Stimulated activated CD8-positive, alpha-beta memory T cell treated with anti-CD3 and anti-CD28 coated beads, Interleukin-4, amount 100 ng/mL, for 4 hours (primary cell): ENCODE results near the gene ADAMTS14.
A peak's percentile ranks its signal among the peaks of the same experiment; 100 is the strongest.
"Not testable (repeated sequence)": the region's sequence is repeated elsewhere in the genome, so short reads cannot be mapped to it uniquely, and the experiment has no call there.

ENCODE experiments used
- DNase-seq, 2 donors: peaks; one replicate each; pipeline ENCODE4 v3.0.0-alpha.2; 2020; ENCODE audit warnings: low read depth in 2 of 2, low spot score in 1 of 2

The ADAMTS14 gene

DNA sequence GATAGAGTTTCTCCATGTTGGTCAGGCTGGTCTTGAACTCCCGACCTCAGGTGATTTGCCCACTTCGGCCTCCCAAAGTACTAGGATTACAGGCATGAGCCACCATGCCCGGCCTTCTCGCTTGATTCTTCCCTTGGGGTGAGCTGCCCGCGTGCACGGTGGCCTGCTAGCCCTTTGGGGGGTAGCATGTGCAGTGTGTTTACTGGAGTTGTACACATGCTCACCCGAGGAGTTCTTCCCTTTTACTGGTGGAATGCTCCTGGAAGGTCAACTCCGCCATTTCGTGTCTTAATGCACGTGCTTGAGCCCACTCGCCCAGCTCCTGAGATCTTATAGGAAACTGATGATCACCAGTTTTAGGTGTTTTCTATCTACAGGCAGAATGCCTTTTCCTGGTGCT, 17.0 kb upstream of the ADAMTS14 start:
- DNase-seq = no peak

DNA sequence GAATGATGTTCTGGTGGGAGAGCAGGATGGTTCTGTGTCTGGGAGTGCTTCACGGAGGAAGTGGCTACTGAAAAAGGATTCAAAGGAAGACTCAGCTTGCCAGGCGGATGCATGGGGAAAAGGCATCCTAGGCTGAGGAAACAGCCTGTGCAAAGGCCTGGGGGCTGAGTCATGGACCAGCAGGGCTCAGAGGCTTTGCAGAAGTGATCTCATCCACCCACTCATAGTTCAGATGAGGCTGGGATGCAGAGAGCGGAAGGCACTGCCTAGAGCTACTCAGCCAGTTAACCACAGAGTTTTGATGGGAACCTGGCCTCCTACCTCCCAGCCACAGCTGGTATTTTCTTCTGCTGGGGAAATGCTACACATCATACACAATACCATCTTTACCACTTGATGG, 15.8 kb upstream of the ADAMTS14 start:
- DNase-seq = peak in 1 of 2 donors; percentile 3

DNA sequence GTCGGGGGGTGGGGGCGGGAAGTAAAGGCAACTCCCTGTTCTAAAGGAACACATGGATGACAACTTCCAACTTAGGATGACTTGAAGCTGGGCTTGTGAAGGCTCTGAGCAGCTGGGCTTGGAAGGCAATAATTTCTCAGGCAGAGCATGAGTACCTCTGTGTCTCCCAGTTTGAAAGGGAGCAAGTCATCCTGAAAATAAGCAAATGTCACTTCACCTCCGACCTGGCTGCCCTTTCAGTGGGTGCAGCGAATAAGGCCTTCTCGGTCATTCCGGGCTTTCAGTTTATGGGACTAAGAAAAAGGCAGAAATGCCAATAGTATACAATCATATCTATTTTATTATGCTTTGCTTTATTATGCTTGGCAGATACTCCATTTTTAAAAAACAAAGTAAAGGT, 15.3 kb upstream of the ADAMTS14 start:
- DNase-seq = no peak

DNA sequence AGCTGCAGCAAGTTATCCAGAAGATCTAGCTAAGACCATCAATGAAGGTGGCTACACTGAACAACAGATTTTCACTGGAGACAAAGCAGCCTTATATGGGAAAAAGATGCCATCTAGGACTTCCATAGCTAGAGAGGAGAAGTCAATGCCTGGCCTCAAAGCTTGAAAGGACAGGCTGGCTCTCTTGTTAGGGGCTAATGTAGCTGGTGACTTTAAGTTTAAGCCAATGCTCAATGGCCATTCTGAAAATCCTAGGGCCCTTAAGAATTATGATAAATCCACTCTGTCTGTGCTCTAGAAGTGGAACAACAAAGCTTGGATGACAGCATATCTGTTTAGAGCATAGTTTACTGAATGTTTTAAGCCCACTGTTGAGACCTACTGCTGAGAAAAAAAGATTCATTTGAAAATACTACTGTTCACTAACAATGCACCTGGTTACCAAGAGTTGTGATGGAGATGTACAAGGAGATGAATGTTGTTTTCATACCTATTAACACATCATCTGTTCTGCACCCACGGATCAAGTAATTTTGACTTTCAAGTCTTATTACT, 13.6 kb upstream of the ADAMTS14 start:
- DNase-seq = no peak

DNA sequence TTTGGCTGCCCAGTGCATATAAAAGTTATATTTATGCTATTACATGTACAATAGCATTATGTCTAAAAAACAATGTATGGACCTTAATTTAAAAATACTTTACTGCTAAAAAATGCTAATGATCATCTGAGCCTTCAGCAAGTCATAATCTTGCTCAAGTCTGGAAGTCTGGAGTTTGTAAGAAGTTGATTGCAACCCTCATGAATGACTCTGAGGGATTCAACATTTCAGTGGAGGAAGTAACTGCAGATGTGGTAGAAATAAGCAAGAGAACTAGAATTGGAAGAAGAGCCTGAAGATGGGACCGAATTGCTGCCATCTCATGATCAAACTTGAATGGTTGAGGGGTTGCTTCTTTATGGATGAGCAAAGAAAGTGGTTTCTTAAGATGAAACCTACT, 13.0 kb upstream of the ADAMTS14 start:
- no peak for DNase-seq

DNA sequence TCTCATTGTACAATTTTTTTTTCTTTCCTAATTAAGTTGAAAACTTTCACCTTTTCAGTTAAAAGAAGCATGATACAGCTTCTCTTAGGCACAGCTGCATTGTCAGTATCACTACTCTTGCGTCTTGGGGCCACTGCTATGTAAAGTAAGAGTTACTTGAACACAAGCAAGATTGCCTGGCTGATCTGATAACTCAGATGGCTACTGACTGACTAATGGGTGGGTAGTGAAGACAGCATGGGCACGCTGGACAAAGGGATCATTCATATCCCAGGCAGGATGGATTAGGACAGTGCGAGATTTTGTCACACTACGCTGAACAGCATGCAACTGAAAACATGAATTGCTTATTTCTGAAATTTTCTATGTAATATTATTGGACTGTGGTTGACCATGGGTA, 11.6 kb upstream of the ADAMTS14 start:
- no peak for DNase-seq

DNA sequence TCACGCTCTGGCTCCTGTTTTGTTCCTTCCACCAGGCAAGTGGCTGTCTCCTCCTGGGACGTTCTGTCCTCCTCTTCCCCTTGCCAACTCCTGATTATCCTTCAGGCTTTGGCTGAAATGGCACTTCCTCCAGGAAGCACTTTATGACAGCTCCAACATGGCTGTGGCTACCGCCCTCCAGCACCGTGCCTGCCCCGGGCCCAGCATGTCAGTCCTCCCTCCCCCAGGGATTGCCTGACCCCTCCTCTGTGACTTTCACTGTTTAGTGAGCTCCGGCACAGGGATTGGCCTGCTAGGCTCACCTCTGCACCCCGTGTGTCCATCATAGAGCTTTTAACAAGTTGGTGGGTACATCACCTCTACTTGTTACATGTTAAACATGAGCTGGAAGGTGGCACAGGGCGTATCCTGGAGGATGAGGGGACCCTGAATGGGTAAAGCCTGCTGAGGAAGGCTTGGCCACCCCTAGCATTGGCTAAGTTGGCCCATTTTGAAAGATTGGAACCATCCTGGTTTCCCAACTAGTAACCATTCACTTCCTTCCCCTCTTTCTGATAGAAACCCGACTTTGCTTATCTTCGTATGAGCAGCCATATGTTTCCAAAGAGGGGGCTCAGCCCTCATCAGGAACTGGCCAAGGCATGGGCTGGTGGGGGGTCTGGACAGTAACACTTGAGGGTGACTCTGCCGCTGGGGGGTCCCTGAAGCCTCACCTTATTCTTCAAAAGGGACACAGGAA, 10.5 kb upstream of the ADAMTS14 start:
- no peak for DNase-seq

DNA sequence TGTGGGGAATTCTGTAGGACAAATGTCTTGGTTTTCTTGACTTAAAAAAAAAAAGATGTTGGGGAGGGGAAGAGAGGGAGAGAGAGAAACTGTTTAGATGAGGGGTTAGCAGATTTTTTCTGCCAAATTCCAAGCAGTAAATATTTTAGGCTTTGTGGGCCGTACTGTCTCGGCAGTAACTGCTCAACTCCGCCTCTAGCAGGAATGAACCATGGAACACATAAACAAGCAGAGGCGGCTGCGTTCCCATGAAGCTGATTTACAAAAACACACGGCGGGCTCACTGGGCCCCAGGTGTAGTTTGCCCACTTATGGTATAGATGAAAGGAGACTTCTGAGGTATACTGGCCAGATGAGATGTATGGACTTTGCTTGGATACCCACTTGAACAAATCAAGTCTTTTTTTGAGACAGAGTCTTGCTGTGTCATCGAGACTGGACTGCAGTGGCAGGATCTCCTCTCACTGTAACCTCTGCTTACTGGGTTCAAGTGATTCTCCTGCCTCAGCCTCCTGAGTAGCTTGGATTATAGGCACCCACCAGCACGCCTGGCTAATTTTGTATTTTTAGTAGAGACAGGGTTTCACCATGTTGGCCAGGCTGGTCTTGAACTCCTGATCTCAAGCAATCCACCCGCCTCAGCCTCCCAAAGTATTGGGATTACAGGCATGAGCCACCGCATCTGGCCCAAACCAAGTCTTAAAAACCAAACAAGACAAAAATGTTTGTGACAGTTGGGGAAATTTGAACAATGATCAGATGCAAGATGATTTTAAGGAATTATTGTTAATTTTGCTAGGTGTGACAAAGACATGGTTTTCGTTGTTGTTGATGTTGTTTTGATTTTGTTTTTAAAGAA, 9.7 kb upstream of the ADAMTS14 start:
- DNase-seq = no peak

DNA sequence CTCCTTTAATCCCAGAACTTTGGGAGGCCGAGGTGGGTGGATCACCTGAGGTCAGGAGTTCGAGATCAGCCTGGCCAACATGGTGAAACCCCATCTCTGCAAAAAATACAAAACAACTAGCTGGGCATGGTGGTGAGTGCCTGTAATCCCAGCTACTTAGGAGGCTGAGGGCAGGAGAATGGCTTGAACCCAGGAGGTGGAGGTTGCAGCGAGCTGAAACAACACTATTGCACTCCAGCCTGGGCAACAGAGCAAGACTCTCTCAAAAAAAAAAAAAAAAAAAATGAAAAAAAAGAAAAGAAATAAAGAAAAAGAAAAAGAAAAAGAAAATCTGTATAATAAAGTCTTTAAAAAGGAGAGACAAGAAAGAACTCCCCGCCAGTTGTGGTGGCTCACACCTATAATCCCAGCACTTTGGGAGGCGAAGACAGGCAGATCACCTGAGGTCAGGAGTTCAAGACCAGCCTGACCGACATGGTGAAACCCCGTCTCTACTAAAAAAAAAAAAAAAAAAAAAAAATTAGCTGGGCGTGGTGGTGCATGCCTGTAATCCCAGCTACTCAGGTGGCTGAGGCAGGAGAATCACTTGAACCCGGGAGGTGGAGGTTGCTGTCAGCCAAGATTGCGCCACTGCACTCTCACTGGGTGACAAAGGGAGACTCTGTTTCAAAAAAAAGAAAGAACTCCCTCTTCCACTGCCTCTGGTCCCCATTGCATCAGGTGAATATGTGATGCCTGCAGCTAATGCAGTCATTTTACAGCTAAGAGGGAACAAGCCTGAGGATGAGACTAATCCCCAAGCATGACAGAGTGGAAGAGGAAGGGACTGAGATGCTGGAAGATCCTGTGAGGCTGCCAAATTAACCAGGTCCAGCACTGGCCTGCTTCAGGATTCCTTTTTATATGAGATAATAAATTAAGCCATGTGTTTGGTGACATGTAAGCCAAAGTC, 8.6 kb upstream of the ADAMTS14 start:
- not testable (repeated sequence) for DNase-seq

DNA sequence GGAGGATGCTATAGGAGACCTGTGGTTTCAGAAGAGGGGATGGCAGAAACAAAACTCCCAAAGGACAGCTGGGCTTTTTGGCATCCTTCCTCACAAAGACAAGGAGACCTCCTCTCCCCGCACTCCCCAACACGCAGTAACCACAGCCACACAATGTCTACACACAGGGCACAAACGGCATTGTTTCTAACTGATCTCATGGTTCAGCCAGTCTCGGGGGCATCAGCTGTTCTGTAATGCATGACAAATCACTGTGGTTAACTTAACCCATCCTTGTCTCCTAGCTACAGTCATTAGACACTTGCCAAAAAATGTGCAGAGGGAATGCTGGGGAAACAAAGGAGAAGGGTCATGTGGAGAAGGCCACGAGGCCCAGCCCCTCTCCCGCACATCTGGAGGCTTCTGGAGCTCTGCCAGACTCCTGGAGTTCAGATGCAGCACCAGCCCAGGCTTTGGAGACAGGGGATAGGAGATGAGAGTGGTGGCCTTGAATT, 7.6 kb upstream of the ADAMTS14 start:
- no peak for DNase-seq

DNA sequence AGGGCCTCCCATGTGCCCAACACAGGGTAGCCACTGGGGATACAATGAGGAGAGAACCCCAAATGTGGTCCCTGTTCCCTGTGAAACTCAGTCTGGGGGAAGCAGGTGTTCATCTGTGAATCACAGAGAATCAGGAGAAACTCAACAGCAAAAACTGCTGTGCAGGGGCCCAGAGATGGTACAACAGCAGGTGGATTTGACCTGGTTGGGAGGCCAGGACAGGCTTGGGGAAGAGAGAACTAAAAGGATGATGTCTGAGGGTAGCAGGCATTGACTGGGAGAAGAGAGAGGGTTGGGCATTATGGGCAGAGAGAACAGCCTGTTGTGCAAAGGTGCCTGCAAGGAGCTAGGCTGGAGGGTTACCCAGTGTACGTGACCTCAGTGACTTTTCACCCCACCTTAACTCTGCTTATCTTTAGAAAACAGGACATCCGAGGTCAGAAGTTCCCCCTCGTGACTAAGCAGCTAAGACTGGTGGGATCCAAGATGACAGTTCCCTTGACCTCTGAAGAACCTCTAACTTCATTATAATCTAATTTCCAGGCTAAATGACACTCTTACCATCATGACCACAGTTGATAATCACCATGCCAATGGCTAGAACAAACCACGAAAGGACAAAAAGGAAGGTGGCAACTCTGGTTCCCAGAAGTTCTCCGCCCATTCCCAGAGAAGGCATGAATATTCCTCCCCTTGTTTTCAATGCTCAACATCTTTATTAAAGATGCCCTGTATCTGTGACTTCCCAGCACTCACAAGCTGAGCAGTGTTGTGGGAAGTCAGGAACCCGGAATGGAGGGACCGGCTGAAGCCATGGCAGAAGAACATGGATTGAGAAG, 5.1 kb upstream of the ADAMTS14 start:
- no peak for DNase-seq

DNA sequence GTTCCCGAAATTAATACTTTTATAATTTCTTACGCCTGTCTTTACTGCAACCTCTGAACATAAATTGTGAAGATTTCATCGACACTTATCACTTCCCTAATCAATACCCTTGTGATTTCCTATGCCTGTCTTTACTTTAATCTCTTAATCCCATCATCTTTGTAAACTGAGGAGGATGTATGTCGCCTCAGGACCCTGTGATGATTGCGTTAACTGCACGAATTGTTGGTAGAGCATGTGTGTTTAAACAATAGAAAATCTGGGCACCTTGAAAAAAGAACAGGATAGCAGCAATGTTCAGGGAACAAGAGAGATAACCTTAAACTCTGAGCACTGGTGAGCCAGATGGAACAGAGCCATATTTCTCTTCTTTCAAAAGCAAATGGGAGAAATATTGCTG, 4.5 kb upstream of the ADAMTS14 start:
- DNase-seq = not testable (repeated sequence)

DNA sequence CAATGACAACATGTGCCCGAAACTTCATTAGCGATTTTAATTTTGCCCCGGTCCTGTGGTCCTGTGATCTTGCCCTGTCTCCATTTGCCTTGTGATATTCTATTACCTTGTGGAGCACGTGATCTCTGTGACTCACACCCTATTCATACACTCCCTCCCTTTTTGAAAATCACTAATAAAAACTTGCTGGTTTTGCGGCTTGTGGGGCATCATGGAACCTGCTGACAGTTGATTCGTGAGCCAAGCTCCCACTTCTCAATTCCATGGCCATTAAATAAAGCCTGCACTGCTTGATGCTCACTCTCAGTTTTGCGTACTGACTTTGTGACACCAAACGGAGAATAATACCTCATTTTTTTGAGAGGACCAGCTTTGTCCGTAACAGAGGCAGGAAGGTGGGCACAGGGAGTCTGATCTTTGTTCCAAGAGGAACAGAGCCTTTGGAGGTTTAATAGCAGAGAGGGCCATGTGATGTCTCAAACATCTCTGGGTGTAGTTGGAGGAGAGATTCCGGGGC, 3.8 kb upstream of the ADAMTS14 start:
- DNase-seq = no peak

DNA sequence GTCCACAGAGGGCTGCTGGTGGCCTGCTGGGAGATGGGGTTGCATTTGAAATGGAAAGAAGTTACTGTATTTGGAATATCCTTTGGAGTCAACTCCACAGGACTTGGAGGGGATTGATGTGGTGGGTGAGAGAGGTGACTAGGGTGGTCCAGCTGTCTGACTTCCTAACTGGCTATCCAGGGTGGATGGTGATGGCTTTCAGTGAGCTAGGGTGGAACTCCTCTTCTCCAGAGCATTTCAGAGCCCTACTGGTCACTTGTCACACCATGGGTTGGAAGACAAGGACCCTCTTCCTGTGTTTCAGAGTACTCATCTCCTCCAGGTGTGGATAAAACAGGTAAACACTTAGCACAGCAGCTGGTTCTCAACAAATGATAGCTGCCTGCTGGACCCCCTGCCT, 3.3 kb upstream of the ADAMTS14 start:
- DNase-seq = no peak

DNA sequence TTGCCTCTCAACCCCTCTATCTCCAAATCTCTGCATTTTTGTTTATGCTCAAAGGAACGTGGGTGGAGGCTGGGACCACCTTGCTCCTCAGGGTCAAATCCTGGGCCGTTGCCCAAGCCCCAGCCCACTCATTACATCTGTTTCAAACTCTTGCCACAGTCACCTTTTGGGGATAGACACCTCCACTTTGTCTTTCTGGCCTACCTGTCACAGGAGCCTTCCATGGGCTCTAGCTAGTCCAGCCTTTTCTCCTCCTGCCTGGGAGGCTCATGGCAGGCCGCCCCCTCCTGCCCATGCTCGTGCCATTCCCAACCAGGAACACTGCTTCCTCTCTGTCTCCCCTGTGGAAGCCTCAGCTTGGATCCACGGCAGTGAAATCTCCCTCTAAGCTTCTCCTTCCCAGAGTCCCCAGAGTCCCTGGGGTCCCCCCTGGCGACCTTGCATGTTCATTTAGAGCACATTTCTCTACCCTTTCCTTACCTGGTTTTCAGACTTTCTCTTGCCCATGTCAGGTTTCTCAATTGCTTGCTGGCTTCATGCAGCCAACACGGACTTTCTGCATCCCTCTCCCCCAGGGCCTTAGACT, 2.5 kb upstream of the ADAMTS14 start:
- no peak for DNase-seq

DNA sequence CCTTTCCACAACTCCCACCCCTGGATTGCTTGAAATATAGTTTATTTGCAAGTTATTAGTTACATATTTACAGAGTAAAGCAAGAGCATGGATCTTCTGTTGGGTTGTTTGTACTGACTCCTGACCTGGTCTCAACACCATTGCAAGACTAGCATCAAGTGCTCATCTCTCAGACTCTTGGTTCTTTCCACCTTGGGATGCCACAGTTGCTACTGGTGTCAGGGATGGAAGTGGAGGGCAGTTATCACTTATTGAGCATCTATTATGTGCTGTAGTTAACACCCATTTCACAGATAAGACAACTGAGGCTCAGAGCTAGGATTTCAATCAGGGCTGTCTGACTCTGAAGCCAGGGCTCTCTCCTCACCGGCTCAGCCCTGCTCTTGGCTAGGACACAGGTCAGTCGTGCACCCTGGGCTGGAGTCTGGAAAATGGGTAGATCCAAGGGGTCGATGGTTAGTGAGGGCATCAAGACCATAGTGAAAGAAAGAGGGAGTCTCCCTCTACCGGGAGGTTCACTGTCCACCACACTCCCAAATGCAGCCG, 614 bp upstream of the ADAMTS14 start:
- DNase-seq = no peak

DNA sequence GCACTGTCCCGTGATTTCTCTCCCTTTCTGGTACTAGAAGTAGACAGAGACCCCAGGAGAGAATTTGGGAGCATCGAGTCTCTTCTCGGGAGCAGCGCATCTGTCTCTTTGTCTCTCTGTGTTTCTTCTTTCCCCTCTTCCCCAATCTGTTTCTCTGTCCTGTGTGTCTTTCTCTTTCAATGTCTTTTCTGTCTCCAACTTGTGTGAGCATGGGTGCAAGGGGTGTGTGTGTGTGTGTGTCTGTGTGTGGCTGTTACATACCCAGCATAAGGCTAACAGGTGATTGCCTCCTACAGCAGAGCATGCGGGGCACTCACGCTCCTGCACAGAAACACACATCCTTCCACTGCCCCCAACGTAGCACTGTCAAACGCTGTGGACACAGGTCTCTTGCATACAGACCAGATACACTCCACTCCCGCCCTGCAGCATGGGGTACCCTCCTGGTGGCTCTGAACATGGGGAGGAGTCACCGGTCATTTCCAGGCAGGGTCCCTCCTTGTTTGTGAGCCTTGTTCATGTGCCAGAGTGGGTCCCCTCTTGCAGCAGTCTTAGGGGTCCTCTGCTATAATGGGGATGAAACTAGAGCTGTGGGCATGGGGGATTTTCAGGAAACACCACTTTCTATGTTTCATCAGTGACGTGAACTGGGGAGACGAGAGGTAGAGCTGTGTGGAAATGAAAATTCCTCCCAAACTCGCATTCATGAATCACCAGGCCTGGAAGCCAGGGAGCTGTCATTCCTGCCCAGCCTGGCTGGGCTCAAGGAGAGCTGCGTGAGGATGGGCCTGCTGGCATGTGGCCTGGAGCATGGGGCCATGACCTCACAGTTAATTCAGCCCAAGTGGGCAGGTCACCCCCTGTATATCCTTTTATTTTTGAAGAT, 980 bp downstream of the ADAMTS14 start:
- no peak for DNase-seq

DNA sequence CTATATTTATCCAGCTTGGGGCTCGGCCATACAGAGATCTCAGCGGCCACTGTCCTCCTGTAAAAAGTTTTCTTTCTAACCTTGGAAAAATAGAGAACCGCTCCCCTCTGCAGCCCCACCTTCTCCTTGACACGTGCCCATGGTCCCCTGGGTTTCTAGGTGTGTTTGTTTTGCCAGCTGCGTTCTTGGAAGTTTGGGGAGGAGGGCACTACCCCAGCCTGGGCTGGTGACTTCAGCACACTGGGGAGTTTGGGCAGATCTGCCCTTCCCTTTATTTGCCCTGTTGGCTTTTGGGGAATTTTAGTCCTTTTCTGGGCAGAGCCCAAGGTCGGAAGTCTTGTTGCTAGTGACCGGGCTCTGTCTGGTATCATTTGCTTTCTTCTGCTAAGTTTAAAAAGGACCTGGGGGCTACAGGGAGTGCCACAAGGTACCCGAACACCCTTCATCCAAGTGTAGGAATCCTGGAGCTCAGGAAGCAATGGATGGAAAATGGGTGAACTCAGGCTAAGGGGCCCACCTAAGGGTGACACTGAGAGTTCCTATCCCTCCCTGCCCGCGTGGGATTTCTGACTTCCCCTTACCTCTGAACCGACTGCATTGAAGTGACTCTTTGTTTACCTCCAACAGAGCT, 1.7 kb downstream of the ADAMTS14 start:
- no peak for DNase-seq
